ENCODE data around the gene PRSS37. TPM values are rescaled to one million over a fixed set of nuclear protein-coding genes. Genes with fewer than 3 reads are reported as not detected.
"Not testable (repeated sequence)": the region's sequence is repeated elsewhere in the genome, so short reads cannot be mapped to it uniquely, and the experiment has no call there.

Gene PRSS37
- total RNA-seq, 4 donors from 2014 or later, result not detected

- H3K36me3 ChIP-seq, result no peaks in the 10 kb centered on the region
- H3K27ac ChIP-seq (replicated peaks in 1 of 4), result no peak overlapping the region
- no peak for DNase-seq (ENCODE audit: extremely low spot score)
- no peaks in the 10 kb centered on the region for H3K4me1 ChIP-seq
- H3K4me3 ChIP-seq, result no peak overlapping the region
- H3K9me3 ChIP-seq, result no peaks in the 10 kb centered on the region
- WGBS, result 89% methylated on average over 5 of the region's 5 CpGs
- intact Hi-C loops (cut with DNase I), result no loop called here
- H3K27me3 ChIP-seq, result no peaks in the 10 kb centered on the region
- TF ChIP-seq EP300 (IDR thresholded peaks at IDR 0.05) (no peak), POLR2A (IDR thresholded peaks at IDR 0.05; ENCODE audit: low read depth) (no peak), POLR2AphosphoS5 (IDR thresholded peaks at IDR 0.05) (no peak)
- TF ChIP-seq, protein P1, sequence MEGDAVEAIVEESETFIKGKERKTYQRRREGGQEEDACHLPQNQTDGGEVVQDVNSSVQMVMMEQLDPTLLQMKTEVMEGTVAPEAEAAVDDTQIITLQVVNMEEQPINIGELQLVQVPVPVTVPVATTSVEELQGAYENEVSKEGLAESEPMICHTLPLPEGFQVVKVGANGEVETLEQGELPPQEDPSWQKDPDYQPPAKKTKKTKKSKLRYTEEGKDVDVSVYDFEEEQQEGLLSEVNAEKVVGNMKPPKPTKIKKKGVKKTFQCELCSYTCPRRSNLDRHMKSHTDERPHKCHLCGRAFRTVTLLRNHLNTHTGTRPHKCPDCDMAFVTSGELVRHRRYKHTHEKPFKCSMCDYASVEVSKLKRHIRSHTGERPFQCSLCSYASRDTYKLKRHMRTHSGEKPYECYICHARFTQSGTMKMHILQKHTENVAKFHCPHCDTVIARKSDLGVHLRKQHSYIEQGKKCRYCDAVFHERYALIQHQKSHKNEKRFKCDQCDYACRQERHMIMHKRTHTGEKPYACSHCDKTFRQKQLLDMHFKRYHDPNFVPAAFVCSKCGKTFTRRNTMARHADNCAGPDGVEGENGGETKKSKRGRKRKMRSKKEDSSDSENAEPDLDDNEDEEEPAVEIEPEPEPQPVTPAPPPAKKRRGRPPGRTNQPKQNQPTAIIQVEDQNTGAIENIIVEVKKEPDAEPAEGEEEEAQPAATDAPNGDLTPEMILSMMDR (IDR thresholded peaks at IDR 0.05), result no peak
These were observed 577 bp downstream of the PRSS37 start for GRCh38 chr7:141840708-141841107.

DNA sequence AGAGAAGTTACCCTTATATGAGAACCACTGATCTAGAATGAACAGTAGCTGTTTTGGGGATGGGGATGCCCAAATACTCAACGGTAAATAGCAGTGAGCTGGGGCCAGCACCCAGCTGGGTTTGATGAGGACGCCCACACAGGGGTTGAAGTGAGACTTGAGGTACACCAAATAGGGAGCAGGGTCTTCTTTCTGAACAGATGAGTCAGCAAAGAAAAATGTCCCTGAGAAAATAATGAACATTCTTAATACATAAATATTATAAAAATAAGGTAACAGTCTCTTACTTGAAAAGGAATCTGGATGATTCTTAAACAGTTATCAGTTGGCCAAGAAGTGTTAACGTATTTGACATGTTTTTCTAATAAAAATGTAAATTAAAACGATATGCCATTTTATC, 2.0 kb downstream of the PRSS37 start:
- DNase-seq (ENCODE audit: extremely low spot score), result no peak
- Histone ChIP-seq H3K4me3 (no peak overlapping the region), H3K27me3 (no peaks in the 10 kb centered on the region), H3K9me3 (no peaks in the 10 kb centered on the region), H3K27ac (replicated peaks in 1 of 4) (no peak overlapping the region), H3K4me1 (no peaks in the 10 kb centered on the region), H3K36me3 (no peaks in the 10 kb centered on the region)
- TF ChIP-seq POLR2AphosphoS5 (IDR thresholded peaks at IDR 0.05) (no peak), EP300 (IDR thresholded peaks at IDR 0.05) (no peak), POLR2A (IDR thresholded peaks at IDR 0.05; ENCODE audit: low read depth) (no peak)
- TF ChIP-seq, protein P1 (IDR thresholded peaks at IDR 0.05), result no peak
- 66% methylated on average over 4 of the region's 4 CpGs for WGBS
- intact Hi-C loops (cut with DNase I), result no loop called here

GRCh38 chr7:141838581-141838980, 2.7 kb downstream of the PRSS37 start:
- Histone ChIP-seq H3K36me3 (no peaks in the 10 kb centered on the region), H3K27me3 (no peaks in the 10 kb centered on the region), H3K4me3 (no peak overlapping the region), H3K4me1 (no peaks in the 10 kb centered on the region), H3K27ac (replicated peaks in 1 of 4) (no peak overlapping the region), H3K9me3 (no peaks in the 10 kb centered on the region)
- no peak for DNase-seq (ENCODE audit: extremely low spot score)
- intact Hi-C loops (cut with DNase I), result no loop called here
- TF ChIP-seq POLR2AphosphoS5 (IDR thresholded peaks at IDR 0.05), result no peak
- TF ChIP-seq POLR2A (IDR thresholded peaks at IDR 0.05; ENCODE audit: low read depth), result no peak
- no peak for TF ChIP-seq EP300 (IDR thresholded peaks at IDR 0.05)
- TF ChIP-seq, protein P1 (IDR thresholded peaks at IDR 0.05), result no peak
- WGBS, result 78% methylated on average over 1 of the region's 1 CpG

DNA sequence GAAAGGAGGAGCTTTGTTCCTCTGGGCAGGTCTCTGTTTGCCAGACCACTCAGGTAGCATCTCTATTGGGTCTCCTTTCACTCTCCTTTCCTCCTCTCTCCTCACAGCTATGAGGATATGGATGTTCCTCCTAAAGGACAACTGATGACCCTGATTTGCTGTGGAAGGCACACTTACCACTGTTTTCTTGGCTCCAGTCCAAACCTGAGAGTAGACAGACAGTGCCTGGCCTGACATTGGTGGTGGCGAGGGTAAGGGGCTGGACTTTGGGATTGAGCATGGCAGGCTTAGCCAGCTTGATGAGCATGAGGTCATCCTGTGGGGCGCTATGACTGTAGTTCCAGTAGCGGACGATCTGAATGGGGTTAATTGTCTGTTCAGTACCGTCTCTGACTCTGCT, 3.6 kb downstream of the PRSS37 start:
- H3K27ac ChIP-seq (replicated peaks in 1 of 4), result no peak overlapping the region
- intact Hi-C loops (cut with DNase I), result no loop called here
- H3K9me3 ChIP-seq, result no peaks in the 10 kb centered on the region
- WGBS, result 75% methylated on average over 5 of the region's 5 CpGs
- no peaks in the 10 kb centered on the region for H3K4me1 ChIP-seq
- DNase-seq (ENCODE audit: extremely low spot score), result no peak
- no peaks in the 10 kb centered on the region for H3K27me3 ChIP-seq
- TF ChIP-seq, protein P1 (IDR thresholded peaks at IDR 0.05), result no peak
- TF ChIP-seq POLR2AphosphoS5 (IDR thresholded peaks at IDR 0.05) (no peak), EP300 (IDR thresholded peaks at IDR 0.05) (no peak), POLR2A (IDR thresholded peaks at IDR 0.05; ENCODE audit: low read depth) (no peak)
- no peak overlapping the region for H3K4me3 ChIP-seq
- no peaks in the 10 kb centered on the region for H3K36me3 ChIP-seq

DNA sequence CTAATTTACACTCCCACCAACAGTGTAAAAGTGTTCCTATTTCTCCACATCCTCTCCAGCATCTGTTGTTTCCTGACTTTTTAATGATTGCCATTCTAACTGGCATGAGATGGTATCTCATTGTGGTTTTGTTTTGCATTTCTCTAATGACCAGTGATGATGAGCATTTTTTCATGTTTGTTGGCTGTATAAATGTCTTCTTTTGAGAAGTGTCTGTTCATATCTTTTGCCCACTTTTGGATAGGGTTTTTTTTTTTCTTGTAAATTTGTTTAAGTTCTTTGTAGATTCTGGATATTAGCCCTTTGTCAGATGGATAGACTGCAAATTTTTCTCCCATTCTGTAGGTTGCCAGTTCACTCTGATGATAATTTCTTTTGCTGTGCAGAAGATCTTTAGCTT, 18.9 kb downstream of the PRSS37 start:
- H3K4me3 ChIP-seq; intact Hi-C loops (cut with DNase I); H3K4me1 ChIP-seq; H3K27ac ChIP-seq (replicated peaks in 1 of 4); DNase-seq (ENCODE audit: extremely low spot score); H3K27me3 ChIP-seq: not testable (repeated sequence)
- Histone ChIP-seq H3K9me3 (peaks cover 0 to 54% (median 22%) of the 10 kb centered on the region in 4 donors), H3K36me3 (peaks cover 0 to 11% (median 0%) of the 10 kb centered on the region in 4 donors)
